NCI-H526 treated with DMSO at 0.1 percent for 48 hours (cell line): ENCODE results near the gene ESYT1.

Source experiments
- DNase-seq: peaks from one replicate; lab custom pipeline; 2025; lab: John Stamatoyannopoulos, UW

The ESYT1 gene

GRCh38 chr12:56128670-56129205 lies 671 bp downstream of the ESYT1 start:
- DNase-seq, result no peak

GRCh38 chr12:56129206-56129941 lies 1.3 kb downstream of the ESYT1 start:
- DNase-seq, result no peak

GRCh38 chr12:56129942-56130495 lies 2.0 kb downstream of the ESYT1 start:
- no peak for DNase-seq

- no peak for DNase-seq
These were observed 2.8 kb downstream of the ESYT1 start for GRCh38 chr12:56130876-56131275.

GRCh38 chr12:56134897-56135296 lies 6.8 kb downstream of the ESYT1 start:
- no peak for DNase-seq

- no peak for DNase-seq
These were observed 9.9 kb downstream of the ESYT1 start for GRCh38 chr12:56137853-56138571.

- no peak for DNase-seq
These were observed 14.1 kb downstream of the ESYT1 start for GRCh38 chr12:56141946-56142784.

- DNase-seq, result no peak
These were observed 15.2 kb downstream of the ESYT1 start for GRCh38 chr12:56143217-56143616.

- no peak for DNase-seq
These were observed 15.8 kb downstream of the ESYT1 start for GRCh38 chr12:56143870-56144269.

GRCh38 chr12:56145217-56145616 lies 17.1 kb downstream of the ESYT1 start:
- no peak for DNase-seq

- no peak for DNase-seq
These were observed 18.7 kb downstream of the ESYT1 start for GRCh38 chr12:56146492-56147460.

- no peak for DNase-seq
These were observed 22.5 kb downstream of the ESYT1 start for GRCh38 chr12:56150563-56150962.

- peak; percentile 40 for DNase-seq
These were observed 23.6 kb downstream of the ESYT1 start for GRCh38 chr12:56151672-56152131.

GRCh38 chr12:56152132-56152755 lies 24.2 kb downstream of the ESYT1 start, which contains the start of gene MYL6B:
Gene MYL6B (plus strand): TSS chr12:56152587. CDS start chr12:56153919, 1,332 bp downstream.
- peak; percentile 85 for DNase-seq

- no peak for DNase-seq
These were observed 24.9 kb downstream of the ESYT1 start for GRCh38 chr12:56152756-56153677.

GRCh38 chr12:56153678-56154065 lies 25.6 kb downstream of the ESYT1 start:
- no peak for DNase-seq

- DNase-seq, result no peak
These were observed 26.2 kb downstream of the ESYT1 start for GRCh38 chr12:56154246-56154771.

GRCh38 chr12:56154818-56155217 lies 26.8 kb downstream of the ESYT1 start:
- DNase-seq, result no peak
